Bronchial epithelial cell (primary cell): ENCODE data around the gene CAMKK2. TPM values are rescaled to one million over a fixed set of nuclear protein-coding genes. Genes with fewer than 3 reads are reported as not detected.

ENCODE experiments used
- DNase-seq: peaks from one replicate; pipeline ENCODE4 v3.0.0-alpha.2; 2010; ENCODE audit warnings: low read depth
- FAIRE-seq: peaks from 2 replicates; lab custom pipeline; 2011; peaks lifted over from hg19 to GRCh38; lab: Jason Lieb, UNC
- H3K27me3 ChIP-seq: 2 replicates; pipeline ENCODE4 v1.5.1; 2011; ENCODE audit warnings: low read length; ENCODE audit not compliant: control insufficient read depth, insufficient read depth
- H3K36me3 ChIP-seq: 2 replicates; pipeline ENCODE4 v1.5.1; 2011; ENCODE audit warnings: low read length; ENCODE audit not compliant: control insufficient read depth, insufficient read depth
- H3K4me3 ChIP-seq: 2 replicates; pipeline ENCODE4 v1.5.1; 2011; ENCODE audit warnings: mild to moderate bottlenecking, low read depth, low read length, control low read depth
- total RNA-seq: library from RNA; depleted of rRNA; stranded (reverse); fragments of >200 nt; gene quantifications from 2 replicates; pipeline ENCODE4 v1.2.1, GENCODE V29; 2014
- TF ChIP-seq, protein P1 (sequence below): IDR thresholded peaks from 2 replicates; pipeline ENCODE4 v1.5.1; 2011; ENCODE audit warnings: mild to moderate bottlenecking, moderate library complexity, low read length, control low read depth, inconsistent platforms; ENCODE audit not compliant: insufficient read depth, severe bottlenecking

The CAMKK2 gene
- total RNA-seq, 1 donor from 2014 or later, result 11.1 TPM

DNA sequence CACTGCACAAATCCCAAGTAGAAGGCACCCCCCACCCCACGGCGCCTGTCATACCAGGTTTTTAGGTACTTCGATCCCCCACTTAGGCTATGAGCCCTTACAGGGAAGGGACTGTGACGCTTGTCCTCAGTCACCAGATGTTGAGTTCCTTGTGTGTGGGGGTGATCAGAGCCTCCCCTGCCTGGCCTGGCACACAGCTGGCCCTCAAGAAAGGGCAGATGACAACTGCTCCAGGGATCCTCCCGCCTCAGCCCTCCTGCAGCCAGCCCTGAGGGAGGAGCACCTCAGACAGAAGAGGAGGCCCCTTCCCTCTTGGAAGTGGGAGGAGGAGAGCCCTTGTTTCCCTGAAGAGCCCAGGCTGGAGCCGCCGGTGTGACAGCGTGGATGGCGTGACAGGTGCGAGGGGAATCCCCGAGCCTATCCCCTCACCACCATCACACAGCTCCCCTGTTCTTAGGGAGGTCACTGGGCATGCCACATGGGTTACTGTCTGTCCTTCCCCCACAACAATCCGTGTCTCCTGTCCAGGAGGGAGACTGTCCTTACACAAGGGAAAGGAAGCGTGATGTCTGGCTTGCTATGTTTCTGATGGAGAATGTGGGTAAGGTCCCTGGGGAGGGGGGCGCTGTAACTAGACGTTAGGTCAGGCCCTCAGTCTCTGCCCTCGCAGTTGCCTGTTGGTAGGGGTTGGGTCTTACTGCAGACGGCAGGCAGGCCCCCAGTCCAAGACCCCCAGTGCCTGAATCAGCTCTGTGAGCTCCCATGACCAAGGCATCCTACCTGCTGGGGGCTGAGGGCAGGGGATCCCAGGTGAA lies 55.1 kb downstream of the CAMKK2 start:
- H3K4me3 ChIP-seq, result no peak overlapping the region
- FAIRE-seq (peak; percentile 96), DNase-seq (no peak)
- no peaks in the 10 kb centered on the region for H3K27me3 ChIP-seq
- H3K36me3 ChIP-seq, result peaks cover 19% of the 10 kb centered on the region
- TF ChIP-seq, protein P1, sequence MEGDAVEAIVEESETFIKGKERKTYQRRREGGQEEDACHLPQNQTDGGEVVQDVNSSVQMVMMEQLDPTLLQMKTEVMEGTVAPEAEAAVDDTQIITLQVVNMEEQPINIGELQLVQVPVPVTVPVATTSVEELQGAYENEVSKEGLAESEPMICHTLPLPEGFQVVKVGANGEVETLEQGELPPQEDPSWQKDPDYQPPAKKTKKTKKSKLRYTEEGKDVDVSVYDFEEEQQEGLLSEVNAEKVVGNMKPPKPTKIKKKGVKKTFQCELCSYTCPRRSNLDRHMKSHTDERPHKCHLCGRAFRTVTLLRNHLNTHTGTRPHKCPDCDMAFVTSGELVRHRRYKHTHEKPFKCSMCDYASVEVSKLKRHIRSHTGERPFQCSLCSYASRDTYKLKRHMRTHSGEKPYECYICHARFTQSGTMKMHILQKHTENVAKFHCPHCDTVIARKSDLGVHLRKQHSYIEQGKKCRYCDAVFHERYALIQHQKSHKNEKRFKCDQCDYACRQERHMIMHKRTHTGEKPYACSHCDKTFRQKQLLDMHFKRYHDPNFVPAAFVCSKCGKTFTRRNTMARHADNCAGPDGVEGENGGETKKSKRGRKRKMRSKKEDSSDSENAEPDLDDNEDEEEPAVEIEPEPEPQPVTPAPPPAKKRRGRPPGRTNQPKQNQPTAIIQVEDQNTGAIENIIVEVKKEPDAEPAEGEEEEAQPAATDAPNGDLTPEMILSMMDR, result no peak

DNA sequence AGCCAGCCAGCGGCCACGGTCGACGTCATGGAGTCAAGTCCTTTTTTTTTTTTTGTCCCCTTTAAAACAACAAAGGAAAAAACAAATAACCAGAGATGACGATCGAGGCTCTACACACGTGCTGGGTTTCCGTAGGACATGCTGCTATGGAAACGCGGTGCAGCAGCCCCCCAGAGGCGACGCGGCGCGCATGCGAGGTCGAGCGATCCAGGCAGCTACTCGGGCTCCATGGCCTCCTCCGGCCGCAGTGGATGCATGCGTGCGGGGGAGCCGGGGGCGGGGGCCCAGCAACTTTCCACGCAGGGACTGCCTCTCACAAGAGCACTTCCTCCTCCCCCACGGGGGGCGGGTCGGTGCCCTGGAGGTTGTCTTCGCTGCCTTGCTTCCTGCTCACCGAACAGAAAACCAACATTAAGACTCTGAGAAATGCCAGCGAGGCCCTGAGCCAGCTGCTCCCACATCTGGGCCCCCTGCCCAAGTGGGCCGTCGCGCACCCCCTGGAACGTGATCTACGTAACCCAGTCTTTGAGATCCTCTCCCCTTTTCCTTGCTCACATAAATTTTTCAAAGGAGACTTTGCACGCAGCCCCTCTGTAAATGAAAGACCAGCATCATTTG lies 55.9 kb downstream of the CAMKK2 start:
- no peak for FAIRE-seq
- TF ChIP-seq, protein P1, result no peak
- DNase-seq, result no peak
- Histone ChIP-seq H3K36me3 (peaks cover 19% of the 10 kb centered on the region), H3K27me3 (no peaks in the 10 kb centered on the region), H3K4me3 (no peak overlapping the region)

DNA sequence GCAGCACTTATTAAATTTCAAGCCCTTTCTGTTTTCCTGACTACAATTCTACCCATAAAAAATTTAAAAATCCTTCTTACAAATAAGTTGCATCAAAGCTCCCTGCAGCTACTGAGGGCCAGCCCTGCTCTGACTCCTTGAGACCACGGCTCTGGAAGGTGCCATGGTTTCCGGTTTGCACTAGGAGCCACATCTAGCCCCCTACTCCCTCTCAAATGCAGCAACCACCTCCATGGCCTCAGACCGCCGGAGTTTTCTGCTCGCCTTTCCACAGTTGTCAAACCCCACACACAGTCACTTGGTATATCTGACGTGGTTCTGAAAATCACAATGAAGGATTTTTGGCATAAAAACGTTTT lies 56.5 kb downstream of the CAMKK2 start:
- FAIRE-seq, result no peak
- Histone ChIP-seq H3K36me3 (peaks cover 16% of the 10 kb centered on the region), H3K4me3 (no peak overlapping the region), H3K27me3 (no peaks in the 10 kb centered on the region)
- TF ChIP-seq, protein P1, result no peak
- DNase-seq, result no peak

DNA sequence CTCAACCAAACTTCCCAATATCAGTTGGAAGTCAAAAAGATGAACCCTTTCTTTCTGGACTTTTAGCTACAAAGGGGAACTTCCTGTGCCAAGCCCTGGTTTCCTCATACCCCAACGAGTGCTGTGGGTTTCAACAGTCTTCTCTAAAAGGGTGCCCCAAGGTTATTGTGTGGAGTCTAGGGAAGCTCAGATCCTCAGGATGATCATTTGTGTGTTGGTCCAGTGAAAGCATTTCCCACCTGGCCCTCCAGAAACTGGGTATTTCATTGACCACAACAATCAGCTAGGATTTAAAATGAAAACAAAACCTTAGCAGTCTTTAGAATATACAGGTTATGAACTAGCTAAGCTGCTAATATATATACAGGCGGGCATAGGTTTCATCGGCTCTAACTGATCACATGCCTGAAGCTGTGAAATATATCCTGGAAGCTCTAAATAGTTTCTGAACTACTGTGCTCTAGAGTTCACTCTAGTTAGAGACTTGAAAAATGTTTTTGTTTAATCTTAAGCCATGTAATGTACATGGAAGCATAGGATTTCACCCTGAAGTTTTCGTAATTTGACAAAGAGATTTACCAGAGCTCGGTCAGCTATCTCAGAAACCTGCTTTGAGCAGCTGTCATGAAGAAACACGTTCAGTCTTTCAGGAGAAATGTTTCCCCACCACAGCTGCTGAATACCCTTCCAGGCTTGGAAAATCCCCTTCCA lies 57.0 kb downstream of the CAMKK2 start:
- Histone ChIP-seq H3K4me3 (no peak overlapping the region), H3K36me3 (peaks cover 13% of the 10 kb centered on the region), H3K27me3 (no peaks in the 10 kb centered on the region)
- no peak for FAIRE-seq
- DNase-seq, result no peak
- TF ChIP-seq, protein P1, result no peak

DNA sequence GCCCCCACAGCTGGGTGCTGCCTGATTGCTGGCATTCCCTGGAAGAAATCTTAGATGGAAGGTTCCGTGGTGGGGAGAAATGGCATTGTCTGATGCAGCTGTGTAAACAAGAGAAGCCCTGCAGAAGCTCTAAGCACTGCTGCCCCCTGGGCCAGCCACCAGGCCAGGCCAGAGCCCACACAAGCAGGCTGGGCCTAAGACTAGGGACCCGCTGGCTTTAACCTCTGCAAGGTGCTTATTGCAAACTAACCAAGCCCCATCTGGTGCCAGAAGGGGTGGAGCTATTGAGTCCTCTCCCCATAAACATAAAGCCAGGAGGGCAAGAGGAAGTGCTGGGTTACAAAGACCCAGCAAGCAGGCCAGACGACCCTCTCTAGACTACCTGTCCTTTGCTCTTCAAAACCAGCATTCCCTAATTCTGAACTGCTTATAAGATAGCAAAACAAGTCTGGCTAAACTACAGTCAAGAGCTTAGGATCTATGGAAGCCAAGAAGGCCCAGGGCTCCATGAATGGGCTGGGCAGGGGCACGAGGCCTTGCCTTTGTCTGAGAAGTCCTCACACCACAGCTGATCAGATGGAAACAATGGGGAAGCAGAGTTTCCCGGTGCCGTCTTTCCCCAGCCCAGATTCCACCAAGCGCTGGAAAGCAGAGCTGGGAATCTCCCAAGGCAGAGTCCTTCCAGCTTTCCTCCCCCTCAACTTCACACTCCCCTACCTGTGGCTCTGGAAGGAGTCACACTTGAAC lies 57.7 kb downstream of the CAMKK2 start:
- H3K27me3 ChIP-seq, result no peaks in the 10 kb centered on the region
- H3K4me3 ChIP-seq, result no peak overlapping the region
- DNase-seq, result no peak
- H3K36me3 ChIP-seq, result peaks cover 10% of the 10 kb centered on the region
- no peak for FAIRE-seq
- TF ChIP-seq, protein P1, result no peak
